Germinal center (tissue), 1 donor: ENCODE measurements around the gene PRMT6.
"Not testable (repeated sequence)": the region's sequence is repeated elsewhere in the genome, so short reads cannot be mapped to it uniquely, and the experiment has no call there.

ENCODE experiments used
- DNase-seq: peaks from one replicate; pipeline ENCODE4 v3.0.0; 2012; ENCODE audit warnings: mixed read lengths, low spot score

PRMT6 gene

DNA sequence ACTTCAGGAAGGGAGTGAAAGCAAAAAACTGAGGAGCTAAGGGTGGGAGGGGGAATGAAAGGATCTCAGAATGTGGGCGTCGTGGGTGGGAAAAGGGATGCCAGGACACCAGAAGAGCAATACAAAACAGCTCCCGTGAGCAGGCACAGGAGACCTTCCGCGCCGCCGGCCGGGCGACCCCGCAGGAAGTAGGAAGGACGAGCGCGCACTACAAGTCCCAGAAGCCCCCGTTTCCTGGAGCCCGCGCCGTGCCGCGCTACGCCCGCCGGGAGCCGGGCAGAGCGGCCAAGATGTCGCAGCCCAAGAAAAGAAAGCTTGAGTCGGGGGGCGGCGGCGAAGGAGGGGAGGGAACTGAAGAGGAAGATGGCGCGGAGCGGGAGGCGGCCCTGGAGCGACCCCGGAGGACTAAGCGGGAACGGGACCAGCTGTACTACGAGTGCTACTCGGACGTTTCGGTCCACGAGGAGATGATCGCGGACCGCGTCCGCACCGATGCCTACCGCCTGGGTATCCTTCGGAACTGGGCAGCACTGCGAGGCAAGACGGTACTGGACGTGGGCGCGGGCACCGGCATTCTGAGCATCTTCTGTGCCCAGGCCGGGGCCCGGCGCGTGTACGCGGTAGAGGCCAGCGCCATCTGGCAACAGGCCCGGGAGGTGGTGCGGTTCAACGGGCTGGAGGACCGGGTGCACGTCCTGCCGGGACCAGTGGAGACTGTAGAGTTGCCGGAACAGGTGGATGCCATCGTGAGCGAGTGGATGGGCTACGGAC is at the start of gene PRMT6:
Gene PRMT6, plus strand, starts transcription at position 249 of the 771 bp plus-strand sequence. Its CDS starts 42 bp downstream, at position 291.
- DNase-seq = peak; percentile 78

DNA sequence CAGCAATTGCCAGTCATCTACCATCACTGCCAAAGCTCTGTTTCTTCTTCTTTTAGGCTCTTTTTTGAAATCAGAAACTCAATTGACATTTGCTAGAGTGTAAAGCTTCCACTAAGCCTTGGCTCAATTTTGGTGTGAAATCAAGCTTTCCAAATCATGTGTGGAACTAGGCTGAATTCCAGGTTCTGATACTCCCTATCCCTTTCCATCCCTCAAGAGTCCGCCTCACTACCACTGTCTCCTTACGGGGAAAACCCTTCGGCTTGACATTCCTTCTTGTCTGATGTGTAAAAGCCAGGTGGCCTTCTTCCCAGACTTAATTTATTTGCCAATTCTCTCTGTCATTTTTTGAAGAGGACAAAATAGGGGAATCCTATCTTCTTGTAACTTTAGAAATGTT is 47.2 kb upstream of the PRMT6 start:
- DNase-seq = no peak

DNA sequence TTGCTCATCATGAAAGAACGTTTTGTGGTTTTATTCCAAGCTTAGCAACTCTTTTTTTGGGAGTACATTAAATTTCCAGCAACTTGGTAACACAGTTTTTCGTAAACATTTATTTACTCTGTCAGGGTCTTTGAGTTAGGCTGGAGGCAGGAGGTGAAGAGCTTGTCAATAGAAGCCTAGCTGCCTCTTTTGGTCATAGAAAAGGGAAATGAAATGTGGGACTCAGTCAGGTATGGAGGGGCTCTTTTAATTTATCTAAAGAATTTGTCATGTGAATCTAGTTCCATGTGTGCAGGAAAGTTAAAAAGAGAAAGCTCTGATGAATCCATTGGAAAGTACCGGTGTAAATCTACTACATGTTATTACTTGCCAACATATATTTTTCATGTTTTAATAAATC is 45.9 kb upstream of the PRMT6 start:
- DNase-seq = no peak

DNA sequence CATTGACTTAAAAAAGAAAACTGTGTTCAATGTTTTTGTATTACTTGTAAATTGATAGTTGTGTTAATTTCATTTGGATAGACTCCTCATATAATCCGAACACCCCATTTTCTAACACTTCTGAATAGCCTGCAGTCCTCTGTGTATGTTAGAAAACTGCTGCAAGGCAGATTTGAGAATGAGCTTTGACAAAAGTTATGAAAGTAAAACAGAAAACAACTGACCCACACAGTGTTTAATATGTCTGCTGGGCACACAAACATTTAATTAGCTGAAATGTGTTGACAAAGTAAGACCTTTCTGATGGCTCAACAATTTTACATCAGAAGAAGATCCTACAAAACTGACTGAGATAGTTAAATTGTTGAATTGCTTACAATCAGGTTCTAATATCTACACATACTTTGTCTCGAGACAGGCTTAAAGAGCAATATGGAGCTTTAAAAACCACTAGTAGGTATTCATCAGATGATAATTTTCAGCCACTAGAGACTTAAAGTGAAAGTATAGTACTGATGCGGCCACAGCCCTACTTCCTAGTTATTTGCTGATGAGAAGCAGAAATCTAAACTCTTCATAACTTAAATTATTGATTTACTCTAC is 40.0 kb upstream of the PRMT6 start:
- DNase-seq = no peak

DNA sequence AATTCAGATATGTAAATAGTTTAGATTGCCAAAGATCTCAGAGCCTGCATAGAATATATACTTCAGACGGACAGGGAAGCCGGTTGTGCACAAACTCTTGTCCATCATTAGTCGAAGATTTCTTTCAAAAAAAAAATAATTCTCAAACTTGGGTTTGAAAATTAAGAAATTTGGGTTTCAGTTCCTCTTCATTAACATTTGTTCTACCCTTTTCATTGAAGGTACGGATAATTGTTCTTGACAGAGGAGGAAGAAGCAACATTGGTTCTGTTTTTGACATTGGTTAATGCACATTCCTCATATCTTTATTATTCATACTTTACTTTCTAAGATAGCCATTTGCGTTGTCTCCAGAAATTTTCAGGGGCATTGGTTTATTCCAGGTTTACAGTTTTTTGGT is 38.0 kb upstream of the PRMT6 start:
- no peak for DNase-seq

DNA sequence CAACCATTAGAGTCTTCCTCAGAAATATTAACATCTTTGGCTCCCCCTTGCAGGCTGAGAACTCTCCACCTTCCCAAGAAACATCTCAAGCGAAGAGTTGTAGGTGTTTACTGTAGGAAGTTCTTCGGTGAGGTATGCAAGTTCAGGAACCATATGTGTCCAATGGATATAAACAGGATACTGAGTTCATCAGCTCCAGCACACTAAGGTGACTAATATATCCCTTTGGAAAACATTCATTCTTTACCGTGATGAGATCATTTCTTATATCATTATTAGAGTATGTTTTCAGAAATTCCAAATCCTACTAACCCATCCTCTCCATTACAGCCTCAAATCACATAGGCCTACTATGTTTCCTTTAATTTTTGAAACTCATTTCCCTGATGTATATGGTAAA is 37.3 kb upstream of the PRMT6 start:
- no peak for DNase-seq

DNA sequence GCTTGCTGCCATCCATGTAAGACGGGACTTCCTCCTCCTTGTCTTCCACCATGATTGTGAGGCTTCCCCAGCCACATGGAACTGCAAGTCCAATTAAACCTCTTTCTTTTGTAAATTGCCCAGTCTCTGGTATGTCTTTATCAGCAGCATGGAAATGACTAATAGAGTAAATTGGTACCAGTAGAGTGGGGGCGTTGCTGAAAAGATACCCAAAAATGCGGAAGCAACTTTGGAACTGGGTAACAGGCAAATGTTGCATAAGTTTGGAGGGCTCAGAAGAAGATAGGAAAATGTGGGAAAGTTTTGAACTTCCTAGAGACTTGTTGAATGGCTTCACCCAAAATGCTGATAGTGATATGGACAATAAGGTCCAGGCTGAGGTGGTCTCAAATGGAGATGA is 17.6 kb upstream of the PRMT6 start:
- DNase-seq = not testable (repeated sequence)

DNA sequence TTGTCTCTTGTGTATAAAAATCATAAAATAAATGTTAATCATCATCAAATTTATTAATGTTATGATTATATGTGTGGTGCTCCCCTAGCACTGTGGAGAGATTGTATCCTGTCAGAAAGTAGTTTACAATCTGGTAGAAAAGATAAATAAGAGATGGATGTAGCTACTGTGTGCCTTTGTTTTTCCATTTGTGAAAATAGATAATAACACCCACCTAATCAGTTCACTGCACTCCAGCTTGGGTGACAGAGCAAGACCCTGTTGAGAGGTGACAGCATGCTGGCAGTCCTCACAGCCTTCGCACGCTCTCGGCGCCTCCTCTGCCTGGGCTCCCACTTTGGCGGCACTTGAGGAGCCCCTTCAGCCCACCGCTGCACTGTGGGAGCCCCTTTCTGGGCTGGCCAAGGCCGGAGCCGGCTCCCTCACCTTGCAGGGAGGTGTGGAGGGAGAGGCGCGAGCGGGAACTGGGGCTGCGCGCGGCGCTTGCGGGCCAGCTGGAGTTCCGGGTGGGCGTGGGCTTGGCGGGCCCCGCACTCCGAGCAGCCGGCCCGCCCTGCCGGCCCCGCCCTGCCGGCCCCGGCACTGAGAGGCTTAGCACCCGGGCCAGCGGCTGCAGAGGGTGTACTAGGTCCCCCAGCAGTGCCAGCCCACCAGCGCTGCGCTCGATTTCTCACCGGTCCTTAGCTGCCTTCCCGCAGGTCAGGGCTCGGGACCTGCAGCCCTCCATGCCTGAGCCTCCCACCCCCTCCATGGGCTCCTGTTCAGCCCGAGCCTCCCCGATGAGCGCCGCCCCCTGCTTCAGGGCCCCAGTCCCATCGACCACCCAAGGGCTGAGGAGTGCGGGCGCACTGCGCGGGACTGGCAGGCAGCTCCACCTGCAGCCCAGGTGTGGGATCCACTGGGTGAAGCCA is 11.9 kb upstream of the PRMT6 start:
- not testable (repeated sequence) for DNase-seq

DNA sequence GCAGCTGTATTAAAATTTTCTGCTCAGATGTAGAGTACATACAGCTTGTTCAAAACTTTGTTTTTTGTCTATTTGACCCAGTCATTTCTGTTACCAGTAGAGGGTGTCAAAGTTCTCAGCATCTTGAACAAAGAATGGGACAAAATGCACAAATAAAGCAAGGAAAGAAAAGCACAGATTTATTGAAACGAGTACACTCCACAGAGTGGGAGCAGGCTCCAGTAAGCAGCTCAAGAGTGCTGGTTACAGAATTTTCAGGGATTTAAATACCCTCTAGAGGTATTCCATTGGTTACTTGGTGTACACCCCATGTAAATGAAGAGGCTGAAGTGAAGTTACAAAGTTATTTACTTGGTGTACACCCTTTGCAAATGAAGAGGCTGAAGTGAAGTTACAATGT is 8.9 kb upstream of the PRMT6 start:
- DNase-seq = no peak

DNA sequence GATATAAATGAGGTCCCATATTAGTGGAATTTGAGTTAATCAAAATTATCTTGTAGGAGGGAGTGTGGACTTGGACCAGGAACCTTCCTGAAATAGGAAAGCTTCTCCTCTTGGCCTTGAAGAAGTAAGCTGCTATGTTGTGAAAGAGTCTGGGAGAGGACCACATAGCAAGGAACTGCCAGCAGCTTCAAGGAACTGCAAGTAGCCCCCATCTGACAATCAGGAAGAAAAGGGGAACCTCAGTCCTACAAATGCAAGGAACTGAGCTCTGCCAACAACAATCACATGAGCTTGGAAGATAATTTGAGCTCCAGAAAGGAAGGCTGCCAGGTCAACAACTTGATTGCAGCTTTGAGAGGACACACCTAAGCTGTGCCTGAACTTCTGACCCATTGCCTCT is 8.2 kb upstream of the PRMT6 start:
- DNase-seq = no peak

DNA sequence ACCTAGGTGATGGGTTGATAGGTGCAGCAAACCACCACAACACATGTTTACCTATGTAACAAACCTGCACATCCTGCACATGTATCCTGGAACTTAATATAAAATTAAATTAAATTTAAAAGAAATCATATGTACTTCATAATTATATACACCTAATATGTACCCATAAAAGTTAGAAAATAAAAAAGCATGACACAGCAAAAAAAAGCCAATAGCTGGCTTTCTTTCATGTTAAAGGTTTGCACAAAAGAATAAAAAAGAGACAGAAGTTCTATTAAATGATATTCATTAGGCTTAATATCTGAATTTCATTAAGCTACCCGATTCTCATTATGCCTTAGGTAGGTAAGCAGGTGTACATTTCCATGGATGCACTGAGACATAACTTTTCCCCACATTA is 5.2 kb upstream of the PRMT6 start:
- no peak for DNase-seq

DNA sequence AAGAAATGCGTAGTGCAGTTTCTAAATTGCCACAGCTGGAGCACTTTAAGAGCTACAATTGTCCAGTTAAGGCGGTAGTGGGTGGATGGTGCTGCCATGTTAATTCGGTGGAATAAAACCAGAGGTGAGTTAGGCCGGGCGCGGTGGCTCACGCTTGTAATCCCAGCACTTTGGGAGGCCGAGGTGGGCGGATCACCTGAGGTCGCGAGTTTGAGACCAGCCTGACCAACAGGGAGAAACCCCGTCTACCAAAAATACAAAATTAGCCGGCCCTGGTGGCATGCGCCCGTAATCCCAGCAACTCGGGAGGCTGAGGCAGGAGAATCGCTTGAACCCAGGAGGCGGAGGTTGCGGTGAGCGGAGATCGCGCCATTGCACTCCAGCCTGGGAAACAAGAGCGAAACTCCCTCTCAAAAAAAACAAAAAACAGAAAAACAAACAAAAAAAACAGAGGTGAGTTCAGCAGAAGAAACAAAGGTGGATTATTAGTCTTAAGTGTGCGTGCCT is 502 bp upstream of the PRMT6 start:
- DNase-seq = not testable (repeated sequence)

DNA sequence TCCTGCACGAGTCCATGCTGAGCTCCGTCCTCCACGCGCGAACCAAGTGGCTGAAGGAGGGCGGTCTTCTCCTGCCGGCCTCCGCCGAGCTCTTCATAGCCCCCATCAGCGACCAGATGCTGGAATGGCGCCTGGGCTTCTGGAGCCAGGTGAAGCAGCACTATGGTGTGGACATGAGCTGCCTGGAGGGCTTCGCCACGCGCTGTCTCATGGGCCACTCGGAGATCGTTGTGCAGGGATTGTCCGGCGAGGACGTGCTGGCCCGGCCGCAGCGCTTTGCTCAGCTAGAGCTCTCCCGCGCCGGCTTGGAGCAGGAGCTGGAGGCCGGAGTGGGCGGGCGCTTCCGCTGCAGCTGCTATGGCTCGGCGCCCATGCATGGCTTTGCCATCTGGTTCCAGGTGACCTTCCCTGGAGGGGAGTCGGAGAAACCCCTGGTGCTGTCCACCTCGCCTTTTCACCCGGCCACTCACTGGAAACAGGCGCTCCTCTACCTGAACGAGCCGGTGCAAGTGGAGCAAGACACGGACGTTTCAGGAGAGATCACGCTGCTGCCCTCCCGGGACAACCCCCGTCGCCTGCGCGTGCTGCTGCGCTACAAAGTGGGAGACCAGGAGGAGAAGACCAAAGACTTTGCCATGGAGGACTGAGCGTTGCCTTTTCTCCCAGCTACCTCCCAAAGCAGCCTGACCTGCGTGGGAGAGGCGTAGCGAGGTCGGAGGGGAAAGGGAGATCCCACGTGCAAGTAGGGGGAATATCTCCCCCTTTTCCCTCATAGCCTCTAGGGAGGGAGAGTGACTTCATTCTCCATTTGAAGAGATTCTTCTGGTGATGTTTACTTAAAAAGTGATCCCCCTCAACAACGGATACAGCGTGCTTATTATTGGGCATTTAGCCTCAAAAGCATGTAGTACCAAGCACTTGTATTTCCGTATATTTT is 991 bp downstream of the PRMT6 start:
- peak; percentile 42 for DNase-seq

DNA sequence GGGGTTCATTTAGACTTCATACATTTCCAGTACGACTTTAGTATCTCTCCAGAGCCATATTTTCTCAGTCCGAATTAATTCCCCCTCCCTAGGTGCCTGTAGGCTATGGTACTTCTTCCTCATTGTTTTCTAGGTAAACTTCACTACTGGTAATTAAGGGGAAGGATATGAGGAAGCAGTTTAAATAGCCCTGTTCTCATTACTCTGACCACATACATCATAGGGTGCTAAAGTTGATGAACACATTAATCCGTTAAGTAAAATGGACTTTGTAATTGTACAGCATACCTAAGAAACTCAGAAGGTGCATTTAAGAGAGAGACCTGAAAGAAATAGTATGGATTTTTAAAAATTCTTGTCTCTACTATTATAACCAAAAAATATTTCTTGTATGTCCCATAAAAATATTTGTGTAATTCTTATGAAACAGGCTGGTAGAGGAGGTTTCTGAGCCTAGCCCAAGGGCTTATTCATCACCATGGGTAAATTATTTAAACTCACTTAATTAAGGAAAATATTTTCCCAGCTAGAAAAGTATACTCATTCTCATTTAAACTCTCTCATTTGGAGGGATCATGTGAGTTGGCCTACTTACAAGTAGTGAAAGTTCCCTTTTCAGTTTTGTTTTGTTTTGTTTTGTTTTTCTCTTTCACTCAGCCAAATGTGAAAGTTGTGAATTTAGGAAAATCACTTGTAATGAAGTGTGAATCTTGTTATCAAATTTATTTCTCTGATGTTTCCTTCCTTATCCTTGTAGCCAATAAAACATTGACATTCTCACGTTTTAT is 2.0 kb downstream of the PRMT6 start:
- peak; percentile 6 for DNase-seq

DNA sequence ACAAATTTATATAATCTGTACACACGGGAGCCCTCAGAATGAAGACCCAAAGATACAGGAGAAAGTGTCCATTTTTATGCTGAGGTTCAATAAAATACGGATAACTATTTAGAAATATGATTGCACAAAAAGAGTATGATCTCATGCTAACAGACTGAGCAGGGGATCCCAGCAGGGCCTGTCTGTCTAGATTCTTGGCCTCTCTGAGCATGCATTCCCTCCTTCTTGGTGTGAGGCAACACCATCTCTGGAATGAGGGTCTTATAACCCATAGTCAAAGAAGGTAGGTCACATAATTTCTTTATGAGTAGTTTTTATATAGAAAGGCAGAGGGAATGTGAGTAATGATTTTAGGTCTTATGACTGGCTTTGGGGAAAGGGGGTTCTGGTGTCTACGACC is 5.4 kb downstream of the PRMT6 start:
- no peak for DNase-seq

DNA sequence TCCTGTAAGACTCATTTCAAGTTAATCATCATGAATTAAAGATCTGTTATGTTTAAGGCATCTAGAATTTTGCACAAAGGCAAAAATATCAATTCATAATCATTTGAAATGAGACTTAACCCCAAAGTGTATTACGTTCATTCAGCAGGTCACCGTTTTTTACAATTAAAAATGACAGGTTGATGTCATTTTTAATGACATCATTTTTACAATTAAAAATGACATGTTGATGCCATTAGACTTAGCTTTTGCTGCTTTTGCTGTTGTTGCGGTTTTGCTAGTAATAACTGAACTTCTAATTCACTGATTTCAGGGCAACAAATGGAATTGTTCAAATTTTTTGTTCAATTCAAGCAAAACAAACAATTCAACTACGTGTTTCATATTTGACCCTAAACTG is 17.0 kb downstream of the PRMT6 start:
- DNase-seq = no peak

DNA sequence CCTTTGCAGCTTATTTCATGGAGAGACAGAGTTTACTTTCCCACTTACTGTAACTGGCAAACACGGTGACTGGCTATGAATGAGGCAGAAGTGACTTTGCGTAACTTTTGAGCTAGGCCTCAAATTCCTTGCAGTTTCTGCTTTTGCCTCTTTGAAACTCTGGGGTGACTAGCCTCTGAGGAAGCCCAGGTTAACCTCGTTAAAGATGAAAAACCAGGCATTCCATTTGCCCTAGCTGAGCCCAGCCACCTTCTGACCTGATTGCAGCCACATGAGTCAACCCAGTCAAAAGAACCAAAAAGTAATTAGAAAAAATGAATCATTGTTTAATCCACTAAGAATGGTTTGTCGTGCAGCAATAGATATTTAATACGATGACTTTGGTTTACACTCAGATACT is 20.4 kb downstream of the PRMT6 start:
- DNase-seq = no peak

DNA sequence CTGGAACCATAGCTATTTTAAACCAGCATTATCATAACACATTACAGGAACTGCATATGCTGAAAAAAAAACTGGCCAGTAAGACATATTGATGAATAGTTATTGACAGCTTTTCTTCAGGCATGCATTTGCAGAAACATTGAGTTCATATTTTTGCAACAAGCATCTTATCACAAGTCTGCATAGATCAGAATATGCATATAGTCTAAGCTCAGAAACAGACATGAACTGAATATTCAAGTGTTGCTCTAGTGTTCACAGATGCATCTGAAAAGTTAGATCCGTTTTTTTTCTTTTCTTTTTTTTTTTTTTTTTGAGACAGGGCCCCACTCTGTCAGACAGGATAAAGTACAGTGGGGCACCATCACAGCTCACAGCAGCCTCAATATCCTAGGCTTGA is 22.8 kb downstream of the PRMT6 start:
- DNase-seq = no peak

DNA sequence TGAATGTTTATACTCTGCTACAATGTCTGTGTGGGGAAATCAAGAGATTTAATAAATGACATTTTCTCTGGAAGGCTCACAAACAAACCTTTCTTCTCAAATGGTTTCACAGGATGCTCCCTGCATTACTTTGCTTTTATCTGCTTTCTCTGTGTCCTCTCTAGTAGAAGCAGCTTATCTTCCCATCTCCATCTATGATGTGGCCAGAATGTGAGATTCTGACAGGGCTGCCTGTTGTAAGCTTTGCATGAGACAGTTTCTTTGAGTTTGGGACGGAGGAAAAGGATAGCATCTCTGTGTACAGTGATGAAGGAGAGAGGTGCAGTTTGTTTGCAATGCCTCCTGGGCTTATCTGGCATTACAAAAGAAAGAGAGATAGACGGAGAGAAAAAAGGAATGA is 24.6 kb downstream of the PRMT6 start:
- no peak for DNase-seq

DNA sequence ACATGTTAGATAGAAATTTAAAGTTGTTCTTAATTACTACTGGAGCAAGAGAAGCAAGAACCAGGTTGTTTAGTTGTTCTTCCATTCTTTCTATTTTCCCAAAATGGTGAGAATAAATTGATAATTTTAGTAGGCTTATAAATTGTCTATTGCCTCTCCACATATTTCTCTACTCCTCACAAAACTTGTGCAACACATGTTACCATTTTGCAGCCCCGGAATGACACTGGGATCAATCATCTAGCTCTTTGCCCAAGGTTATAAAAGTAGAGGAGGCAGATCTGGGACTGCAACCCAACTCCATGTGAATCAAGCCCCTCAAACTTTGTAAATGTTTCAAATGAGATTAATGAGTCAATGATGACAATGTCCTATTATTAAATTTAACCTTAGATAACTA is 34.9 kb downstream of the PRMT6 start:
- no peak for DNase-seq

DNA sequence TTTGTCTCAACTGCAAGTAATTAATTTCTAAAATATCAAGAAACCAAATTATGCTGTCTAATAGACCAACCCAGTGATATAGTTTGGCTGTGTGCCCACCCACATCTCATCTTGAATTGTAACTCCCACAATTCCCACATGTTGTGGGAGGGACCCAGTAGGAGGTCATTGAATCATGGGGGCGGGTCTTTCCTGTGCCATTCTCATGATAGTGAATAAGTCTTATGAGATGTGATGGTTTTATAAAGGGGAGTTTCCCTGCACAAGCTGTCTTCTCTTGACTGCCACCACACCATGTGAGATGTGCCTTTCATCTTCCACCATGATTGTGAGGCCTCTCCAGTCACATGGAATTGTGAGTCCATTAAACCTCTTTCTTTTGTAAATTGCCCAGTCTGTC is 36.9 kb downstream of the PRMT6 start:
- DNase-seq = not testable (repeated sequence)
